Measurements from ENCODE around the gene UIMC1.

- no peak for TF ChIP-seq POLR2A (IDR thresholded peaks at IDR 0.05)
- no peak for TF ChIP-seq CTCF (IDR thresholded peaks at IDR 0.05)
Observed at GRCh38 chr5:176901260-176902101, 105.1 kb downstream of the UIMC1 start.
